Astrocyte (in vitro differentiated cells and primary cell): Measurements from ENCODE around the gene RASGRP2.

Source experiments
- EZH2 ChIP-seq: IDR thresholded peaks from 2 replicates; pipeline ENCODE4 v1.6.1; 2012; ENCODE audit warnings: mild to moderate bottlenecking, low read length, inconsistent platforms; ENCODE audit not compliant: insufficient read depth
- TF ChIP-seq, protein P1 (sequence below): IDR thresholded peaks from 2 replicates; pipeline ENCODE4 v1.5.1; 2011; ENCODE audit warnings: low read depth, mild to moderate bottlenecking, inconsistent platforms, low read length, moderate library complexity; ENCODE audit not compliant: insufficient read depth

GRCh38 chr11:64681171-64681570 is 62.8 kb downstream of the RASGRP2 start:
- TF ChIP-seq, protein P1, sequence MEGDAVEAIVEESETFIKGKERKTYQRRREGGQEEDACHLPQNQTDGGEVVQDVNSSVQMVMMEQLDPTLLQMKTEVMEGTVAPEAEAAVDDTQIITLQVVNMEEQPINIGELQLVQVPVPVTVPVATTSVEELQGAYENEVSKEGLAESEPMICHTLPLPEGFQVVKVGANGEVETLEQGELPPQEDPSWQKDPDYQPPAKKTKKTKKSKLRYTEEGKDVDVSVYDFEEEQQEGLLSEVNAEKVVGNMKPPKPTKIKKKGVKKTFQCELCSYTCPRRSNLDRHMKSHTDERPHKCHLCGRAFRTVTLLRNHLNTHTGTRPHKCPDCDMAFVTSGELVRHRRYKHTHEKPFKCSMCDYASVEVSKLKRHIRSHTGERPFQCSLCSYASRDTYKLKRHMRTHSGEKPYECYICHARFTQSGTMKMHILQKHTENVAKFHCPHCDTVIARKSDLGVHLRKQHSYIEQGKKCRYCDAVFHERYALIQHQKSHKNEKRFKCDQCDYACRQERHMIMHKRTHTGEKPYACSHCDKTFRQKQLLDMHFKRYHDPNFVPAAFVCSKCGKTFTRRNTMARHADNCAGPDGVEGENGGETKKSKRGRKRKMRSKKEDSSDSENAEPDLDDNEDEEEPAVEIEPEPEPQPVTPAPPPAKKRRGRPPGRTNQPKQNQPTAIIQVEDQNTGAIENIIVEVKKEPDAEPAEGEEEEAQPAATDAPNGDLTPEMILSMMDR, result no peak
- TF ChIP-seq EZH2, result no peak
